HepG2 (cell line): ENCODE results near the gene HIRA. TPM values are rescaled to one million over a fixed set of nuclear protein-coding genes. Genes with fewer than 3 reads are reported as not detected.

ENCODE experiments used
- BCL6 ChIP-seq: IDR thresholded peaks from 2 replicates; pipeline ENCODE4 v1.6.1; 2016; ENCODE audit warnings: missing genetic modification reagents, missing compliant biosample characterization
- CAMTA2 ChIP-seq: sonication (generic); formaldehyde crosslinking; IDR thresholded peaks from 2 replicates; pipeline ENCODE4 v1.4.0; 2020; ENCODE audit warnings: mild to moderate bottlenecking, missing genetic modification reagents, borderline replicate concordance
- FOXJ3 ChIP-seq: sonication (generic); formaldehyde crosslinking; IDR thresholded peaks from 2 replicates; pipeline ENCODE4 v1.4.0; 2020; ENCODE audit warnings: missing genetic modification reagents, mild to moderate bottlenecking, borderline replicate concordance
- MBNL3 ChIP-seq: fragments of 250-450 bp; sonication (Bioruptor Pico); conservative IDR thresholded peaks from 2 replicates; pipeline ENCODE4 v1.8.0; 2022; ENCODE audit warnings: mild to moderate bottlenecking, inconsistent platforms
- MEIS1 ChIP-seq: sonication (generic); formaldehyde crosslinking; IDR thresholded peaks from 2 replicates; pipeline ENCODE4 v1.9.0; 2021; ENCODE audit warnings: mild to moderate bottlenecking, missing genetic modification reagents, moderate library complexity, borderline replicate concordance
- NFE2L2 ChIP-seq: fragments of 150-350 bp; IDR thresholded peaks from 2 replicates; pipeline ENCODE4 v1.6.1; 2014; ENCODE audit warnings: low read length
- PAF1 ChIP-seq: IDR thresholded peaks from 2 replicates; pipeline ENCODE4 v1.6.1; 2016; ENCODE audit warnings: missing genetic modification reagents, missing compliant biosample characterization
- YEATS2 ChIP-seq: sonication (generic); formaldehyde crosslinking; IDR thresholded peaks from 2 replicates; pipeline ENCODE4 v1.4.0; 2020; ENCODE audit warnings: missing genetic modification reagents, borderline replicate concordance
- ZBTB21 ChIP-seq: sonication (generic); formaldehyde crosslinking; IDR thresholded peaks from 2 replicates; pipeline ENCODE4 v1.4.0; 2020; ENCODE audit warnings: missing genetic modification reagents
- ZC3H13 ChIP-seq: sonication (generic); formaldehyde crosslinking; IDR thresholded peaks from 2 replicates; pipeline ENCODE4 v1.8.1; 2023; ENCODE audit warnings: mild to moderate bottlenecking, missing genetic modification reagents, moderate library complexity
- ZMAT3 ChIP-seq: sonication (generic); formaldehyde crosslinking; conservative IDR thresholded peaks from 2 replicates; pipeline ENCODE4 v1.7.0; 2021; ENCODE audit warnings: missing genetic modification reagents
- ZNF703 ChIP-seq: sonication (generic); formaldehyde crosslinking; IDR thresholded peaks from 2 replicates; pipeline ENCODE4 v1.5.1; 2020; ENCODE audit warnings: missing genetic modification reagents, mild to moderate bottlenecking, moderate library complexity, borderline replicate concordance
- ZNF761 ChIP-seq: sonication (generic); formaldehyde crosslinking; conservative IDR thresholded peaks from 2 replicates; pipeline ENCODE4 v1.4.0; 2020; ENCODE audit warnings: mild to moderate bottlenecking, missing genetic modification reagents
- polyA plus RNA-seq, 8 experiments: library from polyadenylated mRNA; depleted of rRNA in 3 of 8; stranded (reverse) in 7 of 8; unstranded in 1 of 8; fragments of >200 nt; fragmentation: Illumina TruSeq in 4 of 8; extraction: Trizol in 4 of 8; gene quantifications; 2 replicates each; pipeline versions ENCODE4 v1.2.1 to v1.2.3, GENCODE V29; 2011 to 2016; ENCODE audit warnings: low read depth in 4 of 8, missing spikeins in 1 of 8, mixed read lengths in 1 of 8; ENCODE audit not compliant: insufficient read depth in 1 of 8
- total RNA-seq, 5 experiments: library from RNA; depleted of rRNA; stranded (reverse); fragments of >200 nt; fragmentation: Illumina TruSeq; extraction: Trizol; gene quantifications; 2 replicates each; pipeline ENCODE4 v1.2.3, GENCODE V29; 2016; ENCODE audit warnings: low read depth in 1 of 5
- TF ChIP-seq, protein P1 (sequence below), 2 experiments: fragments of 450-650 bp in 1 of 2; sonication (generic) in 1 of 2; formaldehyde crosslinking; IDR thresholded peaks; 2 replicates each; pipeline versions ENCODE4 v1.5.0 to v1.8.0; 2020 to 2022; ENCODE audit warnings: mild to moderate bottlenecking in 1 of 2, missing genetic modification reagents in 1 of 2
- TF ChIP-seq, protein P2 (sequence below): sonication (generic); formaldehyde crosslinking; IDR thresholded peaks from 2 replicates; pipeline ENCODE4 v1.8.1; 2022; ENCODE audit warnings: mild to moderate bottlenecking, missing genetic modification reagents
- TF ChIP-seq, protein P3 (sequence below), 2 experiments: sonication (generic) in 1 of 2; formaldehyde crosslinking in 1 of 2; IDR thresholded peaks; 2 replicates each; pipeline versions ENCODE4 v1.5.1 to v1.6.1; 2011 to 2020; ENCODE audit warnings: borderline replicate concordance in 1 of 2, low read depth in 1 of 2, low read length in 1 of 2, mild to moderate bottlenecking in 1 of 2, missing genetic modification reagents in 1 of 2, moderate library complexity in 1 of 2
- TF ChIP-seq, protein P4 (sequence below): sonication (generic); formaldehyde crosslinking; IDR thresholded peaks from 2 replicates; pipeline ENCODE4 v1.4.0; 2020; ENCODE audit warnings: low read depth, mild to moderate bottlenecking, missing genetic modification reagents
- TF ChIP-seq, protein P5 (sequence below): sonication (generic); formaldehyde crosslinking; IDR thresholded peaks from 2 replicates; pipeline ENCODE4 v1.4.0; 2020; ENCODE audit warnings: mild to moderate bottlenecking, missing genetic modification reagents

Gene HIRA
- total and polyA plus RNA-seq, 2 of the 13 experiments (the other 11 are each of a cell fraction or from before 2014, with no cell fraction given) = 21.5 to 29.2 TPM

DNA sequence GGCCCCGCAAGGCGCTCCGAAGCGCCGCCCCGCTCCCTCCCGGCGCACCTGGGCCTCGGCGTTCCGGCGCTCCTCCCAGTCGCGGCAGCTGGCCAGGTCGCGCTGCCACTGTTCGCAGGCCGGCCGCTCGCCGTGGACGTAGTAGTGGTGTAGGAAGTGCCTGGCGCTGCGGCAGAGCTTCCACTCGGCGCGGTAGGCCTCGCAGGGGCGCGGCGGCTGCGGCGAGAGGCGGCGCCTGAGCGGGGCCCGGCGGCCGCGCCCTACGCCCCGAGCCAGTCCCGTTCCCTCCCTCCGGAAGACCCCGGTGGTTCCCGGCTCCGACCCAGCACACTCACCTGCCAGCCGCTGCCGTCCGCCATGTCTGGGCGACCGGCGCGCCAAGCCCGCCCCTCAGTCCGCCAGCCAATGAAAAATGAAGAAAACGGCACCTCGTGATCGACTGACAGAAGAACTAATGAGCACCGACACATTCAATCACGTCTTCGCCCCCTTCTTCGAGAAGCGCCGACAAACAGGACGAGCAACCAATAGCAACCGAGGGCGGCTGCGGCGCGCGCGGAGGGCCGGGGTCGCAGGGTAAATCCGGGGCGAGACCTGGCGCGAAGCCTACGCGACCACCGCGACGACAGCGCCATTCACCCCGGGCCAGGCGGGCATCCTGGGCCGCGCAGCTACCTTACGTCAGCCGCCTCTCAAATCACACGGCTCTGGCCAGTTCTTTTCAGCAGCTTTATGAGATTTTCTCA, 16.0 kb upstream of the HIRA start, which contains the start of gene C22orf39 (continued):
- TF ChIP-seq CAMTA2 (CRISPR knock-in tag) (no peak), ZNF761 (CRISPR knock-in tag) (no peak; the same call in 1 of the 2 replicates), MBNL3 (CRISPR knock-in tag) (no peak), ZMAT3 (CRISPR knock-in tag) (no peak), BCL6 (CRISPR knock-in tag) (no peak), PAF1 (CRISPR knock-in tag) (no peak), YEATS2 (CRISPR knock-in tag) (no peak), ZC3H13 (CRISPR knock-in tag) (0 out of 2 replicates have a peak, but pooled peaks have one; percentile 22), NFE2L2 (no peak), ZBTB21 (CRISPR knock-in tag) (no peak), ZNF703 (CRISPR knock-in tag) (no peak), MEIS1 (no peak), FOXJ3 (no peak)
- TF ChIP-seq, protein P1, sequence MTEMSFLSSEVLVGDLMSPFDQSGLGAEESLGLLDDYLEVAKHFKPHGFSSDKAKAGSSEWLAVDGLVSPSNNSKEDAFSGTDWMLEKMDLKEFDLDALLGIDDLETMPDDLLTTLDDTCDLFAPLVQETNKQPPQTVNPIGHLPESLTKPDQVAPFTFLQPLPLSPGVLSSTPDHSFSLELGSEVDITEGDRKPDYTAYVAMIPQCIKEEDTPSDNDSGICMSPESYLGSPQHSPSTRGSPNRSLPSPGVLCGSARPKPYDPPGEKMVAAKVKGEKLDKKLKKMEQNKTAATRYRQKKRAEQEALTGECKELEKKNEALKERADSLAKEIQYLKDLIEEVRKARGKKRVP (CRISPR knock-in tag; IDR thresholded peaks at IDR 0.05) = peak in 1 of 2 experiments; percentile 56; a peak in 1 of 4 replicates
- TF ChIP-seq, protein P2, sequence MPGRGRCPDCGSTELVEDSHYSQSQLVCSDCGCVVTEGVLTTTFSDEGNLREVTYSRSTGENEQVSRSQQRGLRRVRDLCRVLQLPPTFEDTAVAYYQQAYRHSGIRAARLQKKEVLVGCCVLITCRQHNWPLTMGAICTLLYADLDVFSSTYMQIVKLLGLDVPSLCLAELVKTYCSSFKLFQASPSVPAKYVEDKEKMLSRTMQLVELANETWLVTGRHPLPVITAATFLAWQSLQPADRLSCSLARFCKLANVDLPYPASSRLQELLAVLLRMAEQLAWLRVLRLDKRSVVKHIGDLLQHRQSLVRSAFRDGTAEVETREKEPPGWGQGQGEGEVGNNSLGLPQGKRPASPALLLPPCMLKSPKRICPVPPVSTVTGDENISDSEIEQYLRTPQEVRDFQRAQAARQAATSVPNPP (CRISPR knock-in tag) = no peak
- TF ChIP-seq, protein P3, sequence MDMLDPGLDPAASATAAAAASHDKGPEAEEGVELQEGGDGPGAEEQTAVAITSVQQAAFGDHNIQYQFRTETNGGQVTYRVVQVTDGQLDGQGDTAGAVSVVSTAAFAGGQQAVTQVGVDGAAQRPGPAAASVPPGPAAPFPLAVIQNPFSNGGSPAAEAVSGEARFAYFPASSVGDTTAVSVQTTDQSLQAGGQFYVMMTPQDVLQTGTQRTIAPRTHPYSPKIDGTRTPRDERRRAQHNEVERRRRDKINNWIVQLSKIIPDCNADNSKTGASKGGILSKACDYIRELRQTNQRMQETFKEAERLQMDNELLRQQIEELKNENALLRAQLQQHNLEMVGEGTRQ (IDR thresholded peaks at IDR 0.05; ENCODE audit: low read depth, low read length) = no peak
- TF ChIP-seq, protein P3 (CRISPR knock-in tag; IDR thresholded peaks at IDR 0.05; ENCODE audit: borderline replicate concordance) = peak; percentile 50; the same call in 1 of the 2 replicates
- TF ChIP-seq, protein P4, sequence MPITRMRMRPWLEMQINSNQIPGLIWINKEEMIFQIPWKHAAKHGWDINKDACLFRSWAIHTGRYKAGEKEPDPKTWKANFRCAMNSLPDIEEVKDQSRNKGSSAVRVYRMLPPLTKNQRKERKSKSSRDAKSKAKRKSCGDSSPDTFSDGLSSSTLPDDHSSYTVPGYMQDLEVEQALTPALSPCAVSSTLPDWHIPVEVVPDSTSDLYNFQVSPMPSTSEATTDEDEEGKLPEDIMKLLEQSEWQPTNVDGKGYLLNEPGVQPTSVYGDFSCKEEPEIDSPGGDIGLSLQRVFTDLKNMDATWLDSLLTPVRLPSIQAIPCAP = no peak
- TF ChIP-seq, protein P5, sequence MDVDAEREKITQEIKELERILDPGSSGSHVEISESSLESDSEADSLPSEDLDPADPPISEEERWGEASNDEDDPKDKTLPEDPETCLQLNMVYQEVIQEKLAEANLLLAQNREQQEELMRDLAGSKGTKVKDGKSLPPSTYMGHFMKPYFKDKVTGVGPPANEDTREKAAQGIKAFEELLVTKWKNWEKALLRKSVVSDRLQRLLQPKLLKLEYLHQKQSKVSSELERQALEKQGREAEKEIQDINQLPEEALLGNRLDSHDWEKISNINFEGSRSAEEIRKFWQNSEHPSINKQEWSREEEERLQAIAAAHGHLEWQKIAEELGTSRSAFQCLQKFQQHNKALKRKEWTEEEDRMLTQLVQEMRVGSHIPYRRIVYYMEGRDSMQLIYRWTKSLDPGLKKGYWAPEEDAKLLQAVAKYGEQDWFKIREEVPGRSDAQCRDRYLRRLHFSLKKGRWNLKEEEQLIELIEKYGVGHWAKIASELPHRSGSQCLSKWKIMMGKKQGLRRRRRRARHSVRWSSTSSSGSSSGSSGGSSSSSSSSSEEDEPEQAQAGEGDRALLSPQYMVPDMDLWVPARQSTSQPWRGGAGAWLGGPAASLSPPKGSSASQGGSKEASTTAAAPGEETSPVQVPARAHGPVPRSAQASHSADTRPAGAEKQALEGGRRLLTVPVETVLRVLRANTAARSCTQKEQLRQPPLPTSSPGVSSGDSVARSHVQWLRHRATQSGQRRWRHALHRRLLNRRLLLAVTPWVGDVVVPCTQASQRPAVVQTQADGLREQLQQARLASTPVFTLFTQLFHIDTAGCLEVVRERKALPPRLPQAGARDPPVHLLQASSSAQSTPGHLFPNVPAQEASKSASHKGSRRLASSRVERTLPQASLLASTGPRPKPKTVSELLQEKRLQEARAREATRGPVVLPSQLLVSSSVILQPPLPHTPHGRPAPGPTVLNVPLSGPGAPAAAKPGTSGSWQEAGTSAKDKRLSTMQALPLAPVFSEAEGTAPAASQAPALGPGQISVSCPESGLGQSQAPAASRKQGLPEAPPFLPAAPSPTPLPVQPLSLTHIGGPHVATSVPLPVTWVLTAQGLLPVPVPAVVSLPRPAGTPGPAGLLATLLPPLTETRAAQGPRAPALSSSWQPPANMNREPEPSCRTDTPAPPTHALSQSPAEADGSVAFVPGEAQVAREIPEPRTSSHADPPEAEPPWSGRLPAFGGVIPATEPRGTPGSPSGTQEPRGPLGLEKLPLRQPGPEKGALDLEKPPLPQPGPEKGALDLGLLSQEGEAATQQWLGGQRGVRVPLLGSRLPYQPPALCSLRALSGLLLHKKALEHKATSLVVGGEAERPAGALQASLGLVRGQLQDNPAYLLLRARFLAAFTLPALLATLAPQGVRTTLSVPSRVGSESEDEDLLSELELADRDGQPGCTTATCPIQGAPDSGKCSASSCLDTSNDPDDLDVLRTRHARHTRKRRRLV (CRISPR knock-in tag) = no peak
